ENCODE data around the gene SLC39A11. TPM values are rescaled to one million over a fixed set of nuclear protein-coding genes. Genes with fewer than 3 reads are reported as not detected.
A peak's percentile ranks its signal among the peaks of the same experiment; 100 is the strongest.
"Not testable (repeated sequence)": the region's sequence is repeated elsewhere in the genome, so short reads cannot be mapped to it uniquely, and the experiment has no call there.

Gene SLC39A11
- total and polyA plus RNA-seq, 8 donors: 5.2 to 62.0 (median 12.9) TPM

DNA sequence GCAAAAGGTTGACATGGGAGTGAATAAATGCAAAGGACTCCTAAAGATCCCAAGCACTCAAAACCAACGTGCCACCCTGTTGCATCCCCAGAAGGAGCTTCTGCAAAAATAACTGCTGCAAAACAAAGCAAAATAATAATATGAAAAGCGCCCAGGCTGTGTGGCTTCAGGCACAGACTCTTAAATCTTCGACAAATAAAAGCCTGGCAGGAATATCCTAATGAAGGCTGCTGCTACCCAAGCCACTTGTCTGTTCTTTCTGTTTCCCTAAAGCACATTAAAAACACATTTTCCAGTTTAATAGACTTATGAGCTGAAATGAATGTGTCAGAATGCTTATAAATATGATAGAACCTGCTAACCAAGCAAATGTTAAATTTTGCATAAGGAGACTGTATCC lies 154.0 kb downstream of the SLC39A11 start:
- no peaks in the 10 kb centered on the region for H3K27me3 ChIP-seq
- no peak overlapping the region for H3K27ac ChIP-seq
- no peak for DNase-seq
- TF ChIP-seq POLR2A (IDR thresholded peaks at IDR 0.05) (no peak), EP300 (IDR thresholded peaks at IDR 0.05) (no peak), POLR2AphosphoS5 (IDR thresholded peaks at IDR 0.05) (no peak)
- TF ChIP-seq, protein P1, sequence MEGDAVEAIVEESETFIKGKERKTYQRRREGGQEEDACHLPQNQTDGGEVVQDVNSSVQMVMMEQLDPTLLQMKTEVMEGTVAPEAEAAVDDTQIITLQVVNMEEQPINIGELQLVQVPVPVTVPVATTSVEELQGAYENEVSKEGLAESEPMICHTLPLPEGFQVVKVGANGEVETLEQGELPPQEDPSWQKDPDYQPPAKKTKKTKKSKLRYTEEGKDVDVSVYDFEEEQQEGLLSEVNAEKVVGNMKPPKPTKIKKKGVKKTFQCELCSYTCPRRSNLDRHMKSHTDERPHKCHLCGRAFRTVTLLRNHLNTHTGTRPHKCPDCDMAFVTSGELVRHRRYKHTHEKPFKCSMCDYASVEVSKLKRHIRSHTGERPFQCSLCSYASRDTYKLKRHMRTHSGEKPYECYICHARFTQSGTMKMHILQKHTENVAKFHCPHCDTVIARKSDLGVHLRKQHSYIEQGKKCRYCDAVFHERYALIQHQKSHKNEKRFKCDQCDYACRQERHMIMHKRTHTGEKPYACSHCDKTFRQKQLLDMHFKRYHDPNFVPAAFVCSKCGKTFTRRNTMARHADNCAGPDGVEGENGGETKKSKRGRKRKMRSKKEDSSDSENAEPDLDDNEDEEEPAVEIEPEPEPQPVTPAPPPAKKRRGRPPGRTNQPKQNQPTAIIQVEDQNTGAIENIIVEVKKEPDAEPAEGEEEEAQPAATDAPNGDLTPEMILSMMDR (IDR thresholded peaks at IDR 0.05): no peak
- peaks cover 0 to 5% (median 2%) of the 10 kb centered on the region in 4 donors for H3K36me3 ChIP-seq
- no peaks in the 10 kb centered on the region for H3K9me3 ChIP-seq
- intact Hi-C loops (cut with DNase I; ENCODE audit: low total_unique reads): no loop called here
- 75 to 88% (median 81%) methylated on average over 3 of the region's 3 CpGs for WGBS, 5 donors
- no peak overlapping the region for H3K4me3 ChIP-seq
- H3K4me1 ChIP-seq: no peaks in the 10 kb centered on the region

DNA sequence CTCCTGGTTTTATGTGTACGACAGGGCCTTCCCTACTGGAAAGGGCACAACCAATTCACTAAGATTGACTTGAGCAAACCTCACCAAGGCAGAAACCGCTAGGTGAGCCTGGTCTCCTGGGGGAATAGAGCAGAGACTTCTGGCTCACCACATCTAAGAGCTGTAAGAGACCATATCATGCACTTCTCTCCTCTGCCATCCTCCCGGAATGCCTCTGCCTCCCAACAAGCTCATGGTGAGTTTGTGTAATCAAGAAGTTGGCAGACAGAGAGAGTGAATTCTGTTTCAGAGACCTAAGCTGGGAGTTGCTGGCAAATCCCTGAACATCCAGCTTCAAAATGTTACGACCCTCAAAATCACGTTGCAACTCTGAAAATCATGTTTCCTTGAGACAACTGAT lies 154.8 kb downstream of the SLC39A11 start:
- Histone ChIP-seq H3K9me3 (no peaks in the 10 kb centered on the region), H3K4me3 (no peak overlapping the region), H3K4me1 (no peaks in the 10 kb centered on the region), H3K36me3 (peaks cover 0 to under 1% (median 0%) of the 10 kb centered on the region in 4 donors), H3K27me3 (no peaks in the 10 kb centered on the region), H3K27ac (no peak overlapping the region)
- 77 to 81% (median 78%) methylated on average over 5 of the region's 5 CpGs for WGBS, 5 donors
- DNase-seq: peak in 1 of 2 donors; percentile 11
- TF ChIP-seq, protein P1 (IDR thresholded peaks at IDR 0.05): no peak
- TF ChIP-seq POLR2A (IDR thresholded peaks at IDR 0.05) (no peak), POLR2AphosphoS5 (IDR thresholded peaks at IDR 0.05) (no peak), EP300 (IDR thresholded peaks at IDR 0.05) (no peak)
- intact Hi-C loops (cut with DNase I; ENCODE audit: low total_unique reads): no loop called here

DNA sequence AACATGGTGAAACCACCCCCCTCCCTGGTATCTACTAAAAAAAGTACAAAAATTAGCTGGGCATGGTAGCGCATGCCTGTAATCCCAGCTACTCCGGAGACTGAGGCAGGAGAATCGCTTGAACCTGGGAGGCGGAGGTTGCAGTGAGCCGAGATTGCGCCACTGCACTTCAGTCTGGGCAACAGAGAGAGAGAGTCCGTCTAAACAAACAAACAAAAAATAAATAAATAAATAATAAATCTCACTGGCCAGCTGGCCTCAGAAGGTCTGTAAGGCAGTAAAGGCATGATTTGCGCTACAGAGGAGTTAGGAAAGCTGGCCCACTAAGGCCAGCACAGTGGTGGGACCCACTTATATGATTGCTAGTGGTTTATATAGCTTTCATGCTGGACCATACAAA lies 155.2 kb downstream of the SLC39A11 start:
- H3K36me3 ChIP-seq; intact Hi-C loops (cut with DNase I; ENCODE audit: low total_unique reads); H3K4me1 ChIP-seq; DNase-seq; H3K9me3 ChIP-seq; H3K27me3 ChIP-seq; H3K27ac ChIP-seq; H3K4me3 ChIP-seq: not testable (repeated sequence)
- 89 to 95% (median 91%) methylated on average over 8 of the region's 8 CpGs for WGBS, 5 donors

DNA sequence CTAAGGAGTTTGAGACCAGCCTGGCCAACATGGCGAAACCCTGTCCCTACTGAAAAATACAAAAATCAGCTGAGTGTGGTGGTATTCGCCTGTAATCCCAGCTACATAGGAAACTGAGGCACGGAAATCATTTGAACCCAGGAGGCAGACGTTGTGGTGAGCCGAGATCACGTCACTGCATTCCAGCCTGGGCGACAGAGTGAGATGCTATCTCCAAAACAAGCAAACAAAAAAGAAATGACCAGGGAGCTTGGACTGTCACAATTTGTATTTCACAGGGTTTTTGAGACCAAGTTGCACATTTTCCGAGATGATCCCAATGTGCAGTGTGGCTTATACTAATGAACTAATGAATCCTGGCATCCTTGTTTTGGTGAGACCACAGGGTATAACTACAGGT lies 156.5 kb downstream of the SLC39A11 start:
- H3K4me3 ChIP-seq: no peak overlapping the region
- no peaks in the 10 kb centered on the region for H3K36me3 ChIP-seq
- WGBS, 5 donors: 91 to 97% (median 94%) methylated on average over 8 of the region's 8 CpGs
- no peaks in the 10 kb centered on the region for H3K27me3 ChIP-seq
- no peaks in the 10 kb centered on the region for H3K4me1 ChIP-seq
- no peak overlapping the region for H3K27ac ChIP-seq
- H3K9me3 ChIP-seq: no peaks in the 10 kb centered on the region
- intact Hi-C loops (cut with DNase I; ENCODE audit: low total_unique reads): no loop called here
- no peak for DNase-seq
- TF ChIP-seq EP300 (IDR thresholded peaks at IDR 0.05): no peak
- TF ChIP-seq, protein P1 (IDR thresholded peaks at IDR 0.05): no peak
- no peak for TF ChIP-seq POLR2AphosphoS5 (IDR thresholded peaks at IDR 0.05)
- no peak for TF ChIP-seq POLR2A (IDR thresholded peaks at IDR 0.05)

DNA sequence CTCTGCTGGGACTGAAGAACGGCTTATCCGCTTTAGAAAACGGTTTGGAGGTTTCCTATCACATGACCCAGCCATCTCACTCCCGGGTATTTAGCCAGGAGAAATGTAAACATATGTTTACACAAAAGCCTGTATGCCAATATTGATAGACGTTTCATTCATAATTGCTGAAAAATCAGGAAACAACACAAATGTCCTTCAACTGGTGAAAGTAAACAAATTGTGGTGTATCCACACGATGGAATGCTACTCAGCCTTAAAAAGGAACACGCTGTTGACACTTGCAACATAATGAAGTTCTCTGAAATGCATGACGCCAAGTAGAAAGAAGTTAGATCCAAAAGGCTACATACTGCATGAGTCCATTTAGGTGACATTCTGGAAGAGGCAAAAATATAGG lies 157.6 kb downstream of the SLC39A11 start:
- Histone ChIP-seq H3K4me1 (no peaks in the 10 kb centered on the region), H3K27ac (no peak overlapping the region), H3K36me3 (no peaks in the 10 kb centered on the region), H3K4me3 (no peak overlapping the region), H3K27me3 (no peaks in the 10 kb centered on the region), H3K9me3 (no peaks in the 10 kb centered on the region)
- no peak for DNase-seq
- TF ChIP-seq, protein P1 (IDR thresholded peaks at IDR 0.05): no peak
- intact Hi-C loops (cut with DNase I; ENCODE audit: low total_unique reads): no loop called here
- 65 to 79% (median 69%) methylated on average over 8 of the region's 8 CpGs for WGBS, 5 donors
